ENCODE data around the gene TNFSF13B.

The TNFSF13B gene

DNA sequence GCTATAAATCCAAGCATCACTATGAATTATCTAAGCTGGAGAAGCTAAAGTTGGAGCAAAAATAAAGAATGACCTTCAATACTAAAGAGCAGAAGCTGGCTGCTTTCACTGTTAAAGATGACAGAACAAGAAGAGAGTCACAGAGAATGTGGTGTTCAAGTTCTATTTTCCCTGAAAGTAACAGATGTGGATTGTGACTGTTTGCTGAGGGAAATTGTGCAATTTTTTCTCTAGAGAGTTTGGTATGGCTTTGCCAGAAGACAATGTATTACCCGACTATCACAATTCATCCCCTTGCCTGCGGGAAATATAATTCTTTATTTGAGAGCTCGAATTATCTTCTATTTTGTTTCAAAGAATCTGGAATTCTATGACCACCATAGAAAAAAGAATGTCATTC lies 83.1 kb downstream of the TNFSF13B start:
- no peak for DNase-seq

DNA sequence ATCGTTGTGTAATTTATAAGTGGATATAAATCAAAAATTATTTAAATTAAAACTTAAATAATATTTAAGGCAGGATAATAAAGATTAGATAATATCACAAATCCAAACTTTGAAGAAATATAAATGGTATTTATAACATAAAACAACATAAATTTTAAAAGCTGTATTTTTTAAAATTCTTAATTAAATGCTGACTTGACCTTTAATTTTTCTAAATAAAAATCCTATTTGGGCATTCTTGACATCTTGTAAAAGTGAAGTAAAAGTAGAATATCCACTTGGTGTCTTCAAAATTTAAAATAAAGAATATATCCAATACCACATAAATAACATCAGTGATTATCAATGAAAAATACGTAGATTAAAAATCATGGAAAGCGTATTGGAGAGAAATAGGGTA lies 87.7 kb downstream of the TNFSF13B start:
- DNase-seq, result no peak

Measured in NCI-H774 (cell line).